Right cardiac atrium (tissue), 5 donors: ENCODE measurements around the gene KRTAP5-4. TPM values are rescaled to one million over a fixed set of nuclear protein-coding genes. Genes with fewer than 3 reads are reported as not detected.
"Not testable (repeated sequence)": the region's sequence is repeated elsewhere in the genome, so short reads cannot be mapped to it uniquely, and the experiment has no call there.

Experiments
- ATAC-seq, 2 donors: fragments of 200-7000 bp; cut with Tn5 transposase; one replicate each; pipeline versions ENCODE4 v1.8.0 to v1.9.1; 2020; ENCODE audit warnings: moderate library complexity in 2 of 2, mild to moderate bottlenecking in 1 of 2
- DNase-seq, 3 donors: peaks; one replicate each; pipeline ENCODE4 v3.0.0-alpha.2; 2020
- H3K27ac ChIP-seq: one replicate; pipeline ENCODE4 v1.5.1; 2013; ENCODE audit warnings: mild to moderate bottlenecking, low read length, control low read depth, moderate library complexity
- H3K27me3 ChIP-seq: one replicate; pipeline ENCODE4 v1.6.1; 2013; ENCODE audit not compliant: control insufficient read depth, insufficient read depth
- H3K4me1 ChIP-seq: one replicate; pipeline ENCODE4 v1.6.1; 2013; ENCODE audit warnings: low read length; ENCODE audit not compliant: control insufficient read depth, insufficient read depth
- H3K4me3 ChIP-seq: one replicate; pipeline ENCODE4 v1.5.1; 2013; ENCODE audit warnings: low read length, control low read depth
- H3K9me3 ChIP-seq: one replicate; pipeline ENCODE4 v1.6.1; 2013; ENCODE audit warnings: low read length; ENCODE audit not compliant: control insufficient read depth
- whole genome bisulfite sequencing: extraction: QIAGEN DNeasy Blood & Tissue Kit; methylation state at CpG from one replicate; pipeline ENCODE4 v1.1.7; 2013; 5-methylcytosine and 5-hydroxymethylcytosine counted together
- intact Hi-C, 4 donors: fragments of 100-400 bp; cut with DNase I; formaldehyde crosslinking; loops; one replicate each; pipeline versions ENCODE4 v1.11.0 to v1.14.0; 2022 to 2023
- long read RNA-seq, 4 donors: library from polyadenylated mRNA; unstranded; transcript quantifications; one replicate each; pipeline ENCODE4 v2.0.0, GENCODE V29; 2020 to 2021
- polyA plus RNA-seq: library from polyadenylated mRNA; stranded (reverse); fragments of 200-250 nt; gene quantifications from one replicate; pipeline ENCODE4 v1.2.3, GENCODE V29; 2013
- total RNA-seq, 4 donors: library from RNA; stranded (reverse); fragmentation: NEBNext Ultra II Directional; extraction: Animal tissue kit (Norgen Biotek cat#: 25700); gene quantifications; one replicate each; pipeline ENCODE4 v1.2.1, GENCODE V29; 2021
- donor health status: healthy with polysubstance abuse.
- donor health status: DM: no; HTN: yes; CAD: no.
- donor health status: DM: no; HTN: no; CAD: no.
- donor health status: DM: no; HTN: yes; CAD: no; lungs with severe emphysema.
- donor health status: DM: yes; HTN: yes; CAD: no.

Gene KRTAP5-4
- total RNA-seq: not detected
- not detected for polyA plus RNA-seq
- long read RNA-seq, donor 1: 0 reads
- long read RNA-seq, donor 2: 0 reads
- long read RNA-seq, donor 3: 0 reads
- long read RNA-seq, donor 4: 0 reads

- intact Hi-C loops: loop anchor here in 3 of 4 donors (10.0 kb wide), 1 partner anchor 77 kb away; no protein-coding TSS in a partner anchor
- no peak within 1 kb of the TSS for H3K27ac ChIP-seq
- 67% methylated on average over 1 of the region's 1 CpG for whole genome bisulfite sequencing
- DNase-seq (no peak), ATAC-seq (no peak)
- no peaks in the 10 kb centered on the region for H3K9me3 ChIP-seq
- no peaks in the 10 kb centered on the region for H3K4me1 ChIP-seq
- H3K27me3 ChIP-seq: peaks cover 2% of the 10 kb centered on the region
- no peak within 1 kb of the TSS for H3K4me3 ChIP-seq
Measured at GRCh38 chr11:1622086-1622485, at the start of gene KRTAP5-4. Gene KRTAP5-4, minus strand, starts transcription at chr11:1622138. Its CDS starts 45 bp downstream, at chr11:1622093.

- Histone ChIP-seq H3K27ac (no peak overlapping the region), H3K27me3 (no peaks in the 10 kb centered on the region), H3K4me1 (peaks cover 5% of the 10 kb centered on the region), H3K4me3 (no peak overlapping the region), H3K9me3 (no peaks in the 10 kb centered on the region)
- 82% methylated on average over 11 of the region's 11 CpGs for WGBS
- intact Hi-C loops: no loop called here
- ATAC-seq: no peak
- DNase-seq: no peak
Measured at GRCh38 chr11:1671658-1672057, 49.7 kb upstream of the KRTAP5-4 start.

- Histone ChIP-seq H3K4me1 (peaks cover 5% of the 10 kb centered on the region), H3K27ac (no peak overlapping the region), H3K9me3 (no peaks in the 10 kb centered on the region), H3K27me3 (no peaks in the 10 kb centered on the region), H3K4me3 (no peak overlapping the region)
- intact Hi-C loops: no loop called here
- no peak for ATAC-seq
- 87% methylated on average over 11 of the region's 11 CpGs for WGBS
- DNase-seq: no peak
Measured at GRCh38 chr11:1670905-1671371, 49.0 kb upstream of the KRTAP5-4 start.

GRCh38 chr11:1670457-1670856 is 48.5 kb upstream of the KRTAP5-4 start:
- H3K27me3 ChIP-seq, H3K27ac ChIP-seq, ATAC-seq, H3K4me1 ChIP-seq, DNase-seq, intact Hi-C loops, H3K4me3 ChIP-seq, H3K9me3 ChIP-seq: not testable (repeated sequence)
- 96% methylated on average over 1 of the region's 1 CpG for WGBS

- Histone ChIP-seq H3K9me3 (no peaks in the 10 kb centered on the region), H3K27me3 (no peaks in the 10 kb centered on the region), H3K4me1 (peaks cover 5% of the 10 kb centered on the region), H3K27ac (no peak overlapping the region), H3K4me3 (no peak overlapping the region)
- intact Hi-C loops: no loop called here
- DNase-seq (peak in 1 of 3 donors; percentile 58), ATAC-seq (no peak)
- WGBS: 43% methylated on average over 21 of the region's 21 CpGs
Measured at GRCh38 chr11:1669546-1670218, 47.7 kb upstream of the KRTAP5-4 start.

GRCh38 chr11:1668911-1669473 is 47.1 kb upstream of the KRTAP5-4 start:
- 85% methylated on average over 13 of the region's 13 CpGs for WGBS

GRCh38 chr11:1667906-1668305 is 46.0 kb upstream of the KRTAP5-4 start:
- Histone ChIP-seq H3K27ac (no peak overlapping the region), H3K4me1 (peaks cover 5% of the 10 kb centered on the region), H3K27me3 (no peaks in the 10 kb centered on the region), H3K9me3 (no peaks in the 10 kb centered on the region), H3K4me3 (no peak overlapping the region)
- intact Hi-C loops: no loop called here
- WGBS: 23% methylated on average over 16 of the region's 16 CpGs
- peak in 2 of 3 donors; percentile 61 to 70 for DNase-seq
- peak; percentile 48 to 63 for ATAC-seq

More at GRCh38 chr11:1668911-1669473, 47.1 kb upstream of the KRTAP5-4 start:
- H3K4me3 ChIP-seq: no peak overlapping the region
- intact Hi-C loops: no loop called here
- ATAC-seq (no peak), DNase-seq (no peak)
- H3K27ac ChIP-seq: no peak overlapping the region
- H3K27me3 ChIP-seq: no peaks in the 10 kb centered on the region
- H3K4me1 ChIP-seq: peaks cover 5% of the 10 kb centered on the region
- H3K9me3 ChIP-seq: no peaks in the 10 kb centered on the region

GRCh38 chr11:1667121-1667850 is 45.3 kb upstream of the KRTAP5-4 start:
- Histone ChIP-seq H3K4me3 (no peak overlapping the region), H3K9me3 (no peaks in the 10 kb centered on the region), H3K27ac (no peak overlapping the region), H3K4me1 (peaks cover 5% of the 10 kb centered on the region), H3K27me3 (no peaks in the 10 kb centered on the region)
- no peak for DNase-seq
- ATAC-seq: peak in 1 of 2 donors; percentile 27
- intact Hi-C loops: no loop called here
- WGBS: 77% methylated on average over 24 of the region's 24 CpGs

GRCh38 chr11:1665313-1665712 is 43.4 kb upstream of the KRTAP5-4 start:
- 78% methylated on average over 6 of the region's 8 CpGs for WGBS
- ATAC-seq (no peak), DNase-seq (no peak)
- H3K27me3 ChIP-seq: no peaks in the 10 kb centered on the region
- intact Hi-C loops: no loop called here
- no peaks in the 10 kb centered on the region for H3K9me3 ChIP-seq
- H3K27ac ChIP-seq: no peak overlapping the region
- no peak overlapping the region for H3K4me3 ChIP-seq
- peaks cover 5% of the 10 kb centered on the region for H3K4me1 ChIP-seq

GRCh38 chr11:1662699-1663283 is 40.9 kb upstream of the KRTAP5-4 start:
- H3K4me3 ChIP-seq, intact Hi-C loops, H3K4me1 ChIP-seq, ATAC-seq, H3K27me3 ChIP-seq, H3K9me3 ChIP-seq, DNase-seq, H3K27ac ChIP-seq: not testable (repeated sequence)
- 76% methylated on average over 18 of the region's 18 CpGs for WGBS
